DOHH2 (cell line): ENCODE data around the gene PKHD1.

Experiments
- CTCF ChIP-seq: fragments of 200-600 bp; sonication (generic); IDR thresholded peaks from one replicate; pipeline ENCODE4 v1.5.1; 2014; ENCODE audit warnings: antibody characterized with exemption, mild to moderate bottlenecking, low read depth, low read length; ENCODE audit not compliant: poor library complexity, severe bottlenecking
- EZH2phosphoT487 ChIP-seq: fragments of 200-600 bp; sonication (generic); IDR thresholded peaks from 2 replicates; pipeline ENCODE4 v1.6.1; 2017; ENCODE audit warnings: borderline replicate concordance, mild to moderate bottlenecking, antibody characterized with exemption, low read length, moderate library complexity, mixed read lengths

- no peak for TF ChIP-seq CTCF
- TF ChIP-seq EZH2phosphoT487: no peak
Measured at GRCh38 chr6:52098721-52099120, 11.3 kb upstream of the PKHD1 start.
